ENCODE results near the gene PACS2. TPM values are rescaled to one million over a fixed set of nuclear protein-coding genes. Genes with fewer than 3 reads are reported as not detected.

PACS2 gene
- total and polyA plus RNA-seq, 2 donors (not counting 3 experiments of a cell fraction or from before 2014, with no cell fraction given): 52.7 to 86.3 TPM

DNA sequence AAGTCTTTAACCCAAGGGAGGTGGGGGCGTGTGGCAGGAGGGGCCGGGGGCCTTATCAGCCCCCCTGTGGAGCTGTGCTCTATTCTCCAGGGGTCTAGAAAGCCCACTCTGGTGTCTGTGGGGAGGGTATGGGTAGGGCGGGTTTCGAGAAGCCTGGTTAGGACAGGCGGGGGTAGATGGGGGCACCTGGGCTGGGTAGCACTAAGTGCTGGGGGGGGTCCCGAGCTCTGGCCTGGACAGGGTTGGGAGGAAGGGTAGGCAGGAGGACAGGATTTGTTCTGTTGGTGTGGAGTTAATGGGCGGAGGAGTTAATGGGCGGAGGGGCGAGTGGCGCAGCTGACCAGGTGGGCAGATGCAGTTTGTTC is 2.0 kb downstream of the PACS2 start:
- POLR2A ChIA-PET: no interaction called here
- TF ChIP-seq POLR2A (IDR thresholded peaks at IDR 0.05; ENCODE audit: low read depth, low read length): no peak
- TF ChIP-seq, protein P1, sequence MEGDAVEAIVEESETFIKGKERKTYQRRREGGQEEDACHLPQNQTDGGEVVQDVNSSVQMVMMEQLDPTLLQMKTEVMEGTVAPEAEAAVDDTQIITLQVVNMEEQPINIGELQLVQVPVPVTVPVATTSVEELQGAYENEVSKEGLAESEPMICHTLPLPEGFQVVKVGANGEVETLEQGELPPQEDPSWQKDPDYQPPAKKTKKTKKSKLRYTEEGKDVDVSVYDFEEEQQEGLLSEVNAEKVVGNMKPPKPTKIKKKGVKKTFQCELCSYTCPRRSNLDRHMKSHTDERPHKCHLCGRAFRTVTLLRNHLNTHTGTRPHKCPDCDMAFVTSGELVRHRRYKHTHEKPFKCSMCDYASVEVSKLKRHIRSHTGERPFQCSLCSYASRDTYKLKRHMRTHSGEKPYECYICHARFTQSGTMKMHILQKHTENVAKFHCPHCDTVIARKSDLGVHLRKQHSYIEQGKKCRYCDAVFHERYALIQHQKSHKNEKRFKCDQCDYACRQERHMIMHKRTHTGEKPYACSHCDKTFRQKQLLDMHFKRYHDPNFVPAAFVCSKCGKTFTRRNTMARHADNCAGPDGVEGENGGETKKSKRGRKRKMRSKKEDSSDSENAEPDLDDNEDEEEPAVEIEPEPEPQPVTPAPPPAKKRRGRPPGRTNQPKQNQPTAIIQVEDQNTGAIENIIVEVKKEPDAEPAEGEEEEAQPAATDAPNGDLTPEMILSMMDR (IDR thresholded peaks at IDR 0.05; ENCODE audit: extremely low read depth in 1 of 2, insufficient read depth in 1 of 2, low read depth in 1 of 2, low read length in 2 of 2): no peak
- H3K27me3 ChIP-seq (ENCODE audit: control insufficient read depth in 2 of 2, insufficient read depth in 2 of 2, low read length in 2 of 2): no peaks in the 10 kb centered on the region
- H3K4me1 ChIP-seq (ENCODE audit: control insufficient read depth, extremely low read depth, insufficient read depth, low read length): peaks cover 8% of the 10 kb centered on the region
- H4K20me1 ChIP-seq (replicated peaks; ENCODE audit: control insufficient read depth, extremely low read depth, insufficient read depth, low read length): no peaks in the 10 kb centered on the region
- no peak overlapping the region for H2AFZ ChIP-seq (ENCODE audit: low read depth, low read length)
- intact Hi-C loops (cut with micrococcal nuclease) (no loop called here), dilution Hi-C loops (cut with MboI; ENCODE audit: extremely low pct_ligation_motif_present, low sequenced_read_pairs) (no loop called here)
- no peaks in the 10 kb centered on the region for H3K9me3 ChIP-seq (replicated peaks; ENCODE audit: control insufficient read depth, insufficient read depth, low read length)
- H3K9ac ChIP-seq (replicated peaks; ENCODE audit: extremely low read depth, insufficient read depth, low read length): no peak overlapping the region
- peaks cover 8% of the 10 kb centered on the region for H3K79me2 ChIP-seq (ENCODE audit: control insufficient read depth, insufficient read depth, low read length)
- no peak for DNase-seq (ENCODE audit: low read depth, low spot score)
- CTCF ChIA-PET: interaction anchor here (1.1 to 2.0 kb wide), 2 partner anchors 35 to 132 kb away, joined by 3 to 12 read pairs; no protein-coding TSS in a partner anchor
- H3K9me1 ChIP-seq (replicated peaks; ENCODE audit: control insufficient read depth, extremely low read depth, insufficient read depth, low read length): no peaks in the 10 kb centered on the region
- no peak overlapping the region for H3K27ac ChIP-seq (ENCODE audit: insufficient read depth, low read depth, low read length)
- FAIRE-seq: no peak
- no TSS peak for BruUV-seq (replicated peaks)
- H3K36me3 ChIP-seq (ENCODE audit: control insufficient read depth in 2 of 2, extremely low read depth in 1 of 2, insufficient read depth in 2 of 2, low read length in 2 of 2): no peaks in the 10 kb centered on the region
- no peak overlapping the region for H3K4me2 ChIP-seq (ENCODE audit: insufficient read depth, low read length)
- no peak overlapping the region for H3K4me3 ChIP-seq (replicated peaks in 1 of 3; ENCODE audit: insufficient read depth in 1 of 3, low read depth in 1 of 3, low read length in 3 of 3)

DNA sequence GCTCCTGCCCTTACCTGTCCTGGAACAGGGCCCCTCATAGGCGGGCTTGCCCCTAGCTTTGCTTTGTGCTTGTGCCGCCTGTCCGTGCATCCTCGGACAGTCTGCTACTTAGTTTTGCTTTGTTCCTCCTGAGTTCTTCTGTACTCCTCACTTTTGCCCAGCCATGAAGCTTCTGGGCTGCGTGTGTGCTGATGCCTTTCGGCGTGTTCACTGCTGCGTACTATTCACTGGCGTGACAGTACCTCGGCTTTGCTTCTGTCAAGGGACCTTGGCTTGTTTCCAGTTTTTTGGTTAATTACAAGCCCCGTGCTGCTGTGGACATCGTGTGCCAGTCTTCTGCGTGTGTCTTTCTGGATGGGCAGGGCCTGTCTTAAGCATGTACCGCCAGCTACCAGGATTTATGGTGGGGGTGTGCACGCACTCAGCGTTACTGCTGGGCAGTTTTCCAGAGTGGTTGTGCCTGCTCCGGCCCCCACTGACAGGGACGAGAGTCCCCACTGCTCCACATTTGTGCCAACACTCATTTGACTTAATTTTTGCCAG is 2.5 kb downstream of the PACS2 start:
- H3K9me1 ChIP-seq (replicated peaks; ENCODE audit: control insufficient read depth, extremely low read depth, insufficient read depth, low read length): no peaks in the 10 kb centered on the region
- dilution Hi-C loops (cut with MboI; ENCODE audit: extremely low pct_ligation_motif_present, low sequenced_read_pairs): no loop called here
- no peak overlapping the region for H3K4me2 ChIP-seq (ENCODE audit: insufficient read depth, low read length)
- no peak overlapping the region for H2AFZ ChIP-seq (ENCODE audit: low read depth, low read length)
- no peaks in the 10 kb centered on the region for H3K9me3 ChIP-seq (replicated peaks; ENCODE audit: control insufficient read depth, insufficient read depth, low read length)
- H3K4me3 ChIP-seq (replicated peaks in 1 of 3; ENCODE audit: insufficient read depth in 1 of 3, low read depth in 1 of 3, low read length in 3 of 3): no peak overlapping the region
- no peaks in the 10 kb centered on the region for H4K20me1 ChIP-seq (replicated peaks; ENCODE audit: control insufficient read depth, extremely low read depth, insufficient read depth, low read length)
- ChIA-PET CTCF (interaction anchor here (1.1 to 2.0 kb wide), 2 partner anchors 35 to 131 kb away, joined by 3 to 12 read pairs; no protein-coding TSS in a partner anchor), POLR2A (no interaction called here)
- DNase-seq (ENCODE audit: low read depth, low spot score) (no peak), FAIRE-seq (no peak)
- no peak overlapping the region for H3K9ac ChIP-seq (replicated peaks; ENCODE audit: extremely low read depth, insufficient read depth, low read length)
- intact Hi-C loops (cut with micrococcal nuclease): no loop called here
- TF ChIP-seq POLR2AphosphoS5 (IDR thresholded peaks at IDR 0.05; ENCODE audit: insufficient read depth, low read depth, low read length) (no peak), EZH2 (IDR thresholded peaks at IDR 0.05; ENCODE audit: borderline replicate concordance, low read depth, low read length, severe bottlenecking) (no peak), MYC (IDR thresholded peaks at IDR 0.05; ENCODE audit: low read depth, low read length) (no peak), POLR2A (IDR thresholded peaks at IDR 0.05; ENCODE audit: low read depth, low read length) (no peak), FOS (IDR thresholded peaks at IDR 0.05; ENCODE audit: borderline replicate concordance, insufficient read depth, low read length) (no peak), GATA2 (IDR thresholded peaks at IDR 0.05; ENCODE audit: insufficient read depth, insufficient read length, low read depth, low read length) (no peak), JUN (IDR thresholded peaks at IDR 0.05; ENCODE audit: borderline replicate concordance, insufficient read depth, insufficient read length, low read depth) (no peak)
- TF ChIP-seq, protein P2, sequence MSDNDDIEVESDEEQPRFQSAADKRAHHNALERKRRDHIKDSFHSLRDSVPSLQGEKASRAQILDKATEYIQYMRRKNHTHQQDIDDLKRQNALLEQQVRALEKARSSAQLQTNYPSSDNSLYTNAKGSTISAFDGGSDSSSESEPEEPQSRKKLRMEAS (IDR thresholded peaks at IDR 0.05; ENCODE audit: insufficient read depth, insufficient read length): no peak
- TF ChIP-seq, protein P1 (IDR thresholded peaks at IDR 0.05; ENCODE audit: extremely low read depth in 1 of 2, insufficient read depth in 1 of 2, low read depth in 1 of 2, low read length in 2 of 2): no peak
- peaks cover 8% of the 10 kb centered on the region for H3K4me1 ChIP-seq (ENCODE audit: control insufficient read depth, extremely low read depth, insufficient read depth, low read length)
- no peak overlapping the region for H3K27ac ChIP-seq (ENCODE audit: insufficient read depth, low read depth, low read length)
- no peaks in the 10 kb centered on the region for H3K27me3 ChIP-seq (ENCODE audit: control insufficient read depth in 2 of 2, insufficient read depth in 2 of 2, low read length in 2 of 2)
- BruUV-seq (replicated peaks): no TSS peak
- peaks cover 8% of the 10 kb centered on the region for H3K79me2 ChIP-seq (ENCODE audit: control insufficient read depth, insufficient read depth, low read length)
- H3K36me3 ChIP-seq (ENCODE audit: control insufficient read depth in 2 of 2, extremely low read depth in 1 of 2, insufficient read depth in 2 of 2, low read length in 2 of 2): no peaks in the 10 kb centered on the region
